Fibroblast of skin of right biceps (primary cell): ENCODE data around the gene EZH1.
"Not testable (repeated sequence)": the region's sequence is repeated elsewhere in the genome, so short reads cannot be mapped to it uniquely, and the experiment has no call there.

Source experiments
- DNase-seq: peaks from one replicate; pipeline ENCODE4 v3.0.0-alpha.2; 2013

The EZH1 gene

GRCh38 chr17:42769964-42770363 is 25.1 kb upstream of the EZH1 start:
- not testable (repeated sequence) for DNase-seq

DNA sequence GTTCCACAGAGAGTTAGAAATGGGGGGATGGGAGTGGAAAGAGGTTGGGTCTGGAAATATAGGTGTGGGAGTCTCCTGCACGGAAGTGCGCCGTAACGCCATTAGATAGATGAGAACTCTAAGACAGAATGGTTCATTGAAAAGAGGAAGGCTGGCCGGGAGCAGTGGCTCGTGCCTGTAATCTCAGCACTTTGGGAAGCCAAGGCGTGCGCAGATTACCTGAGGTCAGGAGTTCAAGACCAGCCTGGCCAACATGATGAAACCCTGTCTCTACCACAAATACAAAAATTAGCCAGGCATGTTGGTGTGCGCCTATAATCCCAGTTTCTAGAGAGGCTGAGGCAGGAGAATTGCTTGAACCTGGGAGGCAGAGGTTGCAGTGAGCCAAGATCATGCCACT is 23.2 kb upstream of the EZH1 start:
- DNase-seq: not testable (repeated sequence)

DNA sequence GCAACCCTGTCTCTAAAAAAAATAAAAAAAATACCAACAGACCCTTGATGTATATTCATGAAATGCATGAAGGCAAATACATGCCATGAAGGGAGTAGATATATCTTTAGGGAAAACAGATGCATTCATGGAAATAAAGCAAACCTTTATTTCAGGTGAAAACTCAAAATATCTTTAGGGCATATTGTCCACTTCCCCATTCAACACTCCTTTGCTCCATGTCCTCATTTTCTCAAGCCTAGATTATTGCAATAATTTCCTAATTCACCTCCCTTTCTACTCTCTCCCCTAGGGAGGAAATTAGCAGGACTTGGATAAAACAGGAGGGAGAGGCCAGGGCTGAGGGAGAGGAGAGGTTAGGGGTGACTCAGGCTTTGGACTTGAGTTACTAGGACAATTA is 22.7 kb upstream of the EZH1 start:
- DNase-seq: no peak

DNA sequence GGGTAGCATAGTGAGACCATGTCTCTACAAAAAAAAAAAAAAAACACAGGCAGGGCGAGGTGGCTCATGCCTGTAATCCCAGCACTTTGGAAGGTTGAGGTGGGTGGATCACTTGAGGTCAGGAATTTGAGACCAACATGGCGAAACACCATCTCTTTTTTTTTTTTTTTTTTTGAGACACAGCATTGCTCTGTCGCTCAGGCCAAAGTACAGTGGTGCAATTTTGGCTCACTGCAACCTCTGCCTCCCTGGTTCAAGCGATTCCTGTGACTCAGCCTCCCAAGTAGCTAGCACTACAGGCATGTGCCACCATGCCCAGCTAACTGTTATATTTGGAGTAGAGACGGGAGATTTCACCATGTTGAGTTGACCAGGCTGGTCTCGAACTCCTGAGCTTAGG is 21.3 kb upstream of the EZH1 start:
- no peak for DNase-seq

DNA sequence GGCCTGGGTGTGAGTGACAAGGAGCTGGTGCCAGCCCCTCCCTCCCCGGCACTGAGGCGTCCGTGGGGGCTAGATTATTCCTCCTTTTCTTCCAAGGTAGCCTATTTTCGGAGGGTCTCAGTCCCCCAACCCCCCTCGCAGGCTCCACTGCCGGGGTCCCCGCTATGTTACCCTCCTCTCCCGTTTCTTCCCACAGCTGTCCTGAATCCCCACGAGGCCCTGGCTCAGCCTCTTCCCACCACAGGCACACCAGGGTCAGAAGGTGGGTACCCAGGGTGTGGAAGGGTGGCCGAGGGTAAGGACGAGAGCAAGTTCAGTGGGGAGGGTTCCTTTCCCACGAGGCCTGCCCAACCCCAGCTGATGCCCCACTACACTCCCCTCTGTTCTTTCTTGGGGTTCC is 16.8 kb upstream of the EZH1 start:
- no peak for DNase-seq

- peak; percentile 19 for DNase-seq
These were observed 16.1 kb upstream of the EZH1 start, which contains the start of gene RAMP2 for GRCh38 chr17:42760652-42761581. TSS of gene RAMP2 (plus strand) at chr17:42761227. CDS start at chr17:42761262, 35 bp downstream.

DNA sequence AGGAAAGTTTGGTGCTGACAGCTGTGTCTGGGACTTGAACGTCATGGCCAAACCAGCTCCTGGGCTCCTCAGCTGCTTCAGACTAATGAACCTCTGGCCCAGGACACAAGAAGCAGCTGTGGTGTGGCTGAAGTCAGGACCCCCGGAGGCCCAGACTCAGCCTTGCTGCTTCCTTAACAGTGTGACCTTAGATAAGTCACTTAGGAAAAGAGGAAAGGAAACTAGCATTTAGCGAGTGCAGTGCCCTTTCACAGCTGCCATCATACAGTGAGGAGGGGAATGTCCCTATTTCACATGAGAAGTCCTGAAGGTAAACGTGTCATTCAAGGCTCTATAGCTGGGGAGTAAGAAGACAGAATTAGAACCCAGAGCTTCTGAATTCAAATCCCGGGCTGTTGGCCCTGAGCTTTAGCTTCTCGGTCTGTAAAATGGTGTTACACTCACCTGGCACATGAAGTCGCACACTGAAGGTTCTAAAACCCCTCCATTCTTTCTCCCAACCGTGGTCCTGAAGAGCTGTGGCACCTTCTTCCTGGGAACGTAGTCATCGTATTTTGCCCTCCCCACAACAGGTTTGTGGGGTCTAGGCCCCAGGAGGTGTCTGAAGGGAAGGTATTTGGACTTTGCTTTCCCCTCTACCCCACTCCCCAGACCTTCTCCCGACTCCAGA is 15.3 kb upstream of the EZH1 start:
- no peak for DNase-seq

DNA sequence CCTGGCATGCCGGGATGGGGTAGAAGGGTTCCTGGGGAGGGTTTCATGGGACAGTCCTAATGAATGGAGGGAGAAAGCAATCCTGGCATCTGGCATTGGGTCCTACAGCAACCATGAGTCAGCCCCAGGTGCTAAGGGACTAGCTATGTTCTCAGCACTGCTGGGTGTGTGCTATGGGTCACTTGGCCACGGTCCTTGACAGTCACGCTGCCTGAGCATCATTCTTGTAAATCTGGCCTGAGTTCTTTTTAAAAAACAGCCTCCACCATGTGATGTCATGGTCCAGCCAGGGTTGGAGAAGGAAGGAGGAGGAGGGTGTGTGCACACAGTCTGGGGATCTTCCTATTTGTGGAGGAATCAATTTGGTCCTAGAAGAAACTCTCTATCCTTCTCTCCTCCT is 9.9 kb upstream of the EZH1 start:
- DNase-seq: no peak

DNA sequence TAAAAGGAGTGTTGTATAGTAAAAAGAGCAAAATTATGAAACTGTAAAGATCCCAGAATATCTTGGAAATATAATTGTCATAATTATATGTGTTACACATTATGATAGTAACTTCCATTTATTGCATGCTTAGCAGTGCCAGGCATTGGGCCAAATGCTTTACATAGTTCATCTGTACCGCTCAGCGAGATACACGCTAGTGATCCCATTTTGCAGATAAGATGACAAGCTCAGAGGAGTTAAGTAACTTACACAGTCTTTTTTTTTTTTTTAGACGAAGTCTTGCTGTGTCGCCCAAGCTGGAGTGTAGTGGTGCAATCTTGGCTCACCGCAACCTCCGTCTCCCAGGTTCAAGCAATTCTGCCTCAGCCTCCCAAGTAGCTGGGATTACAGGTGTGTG is 6.8 kb upstream of the EZH1 start:
- peak; percentile 11 for DNase-seq

DNA sequence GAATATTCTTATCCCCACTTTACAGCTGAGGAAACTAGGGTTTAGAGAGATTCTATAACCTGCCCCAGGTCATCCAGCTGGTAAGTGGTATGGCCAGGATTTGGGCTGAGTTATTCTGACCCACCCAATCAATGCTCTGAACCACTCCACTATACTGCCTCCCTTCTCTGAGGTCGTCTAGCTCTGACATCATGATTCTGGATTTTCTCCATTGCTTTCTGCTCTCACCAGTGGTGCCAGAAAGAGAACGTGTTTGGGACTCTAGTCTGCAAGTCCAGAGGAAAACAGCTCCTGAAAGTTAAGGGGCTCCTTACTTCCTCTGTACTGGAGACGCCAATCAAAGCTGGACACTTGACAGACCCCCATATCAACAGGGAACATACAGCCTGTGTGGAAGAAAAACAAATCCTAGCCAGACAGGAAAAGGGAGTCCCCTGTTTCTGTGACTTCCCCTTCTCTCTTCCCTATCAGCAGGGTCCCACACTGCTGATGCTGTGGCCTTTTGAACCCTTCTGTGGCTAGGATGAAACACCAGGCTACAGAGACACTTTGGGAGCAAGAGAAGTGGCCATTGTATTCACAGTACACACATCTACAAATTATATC is 6.0 kb upstream of the EZH1 start:
- DNase-seq: no peak

- DNase-seq: no peak
These were observed 4.3 kb upstream of the EZH1 start for GRCh38 chr17:42748908-42749798.

DNA sequence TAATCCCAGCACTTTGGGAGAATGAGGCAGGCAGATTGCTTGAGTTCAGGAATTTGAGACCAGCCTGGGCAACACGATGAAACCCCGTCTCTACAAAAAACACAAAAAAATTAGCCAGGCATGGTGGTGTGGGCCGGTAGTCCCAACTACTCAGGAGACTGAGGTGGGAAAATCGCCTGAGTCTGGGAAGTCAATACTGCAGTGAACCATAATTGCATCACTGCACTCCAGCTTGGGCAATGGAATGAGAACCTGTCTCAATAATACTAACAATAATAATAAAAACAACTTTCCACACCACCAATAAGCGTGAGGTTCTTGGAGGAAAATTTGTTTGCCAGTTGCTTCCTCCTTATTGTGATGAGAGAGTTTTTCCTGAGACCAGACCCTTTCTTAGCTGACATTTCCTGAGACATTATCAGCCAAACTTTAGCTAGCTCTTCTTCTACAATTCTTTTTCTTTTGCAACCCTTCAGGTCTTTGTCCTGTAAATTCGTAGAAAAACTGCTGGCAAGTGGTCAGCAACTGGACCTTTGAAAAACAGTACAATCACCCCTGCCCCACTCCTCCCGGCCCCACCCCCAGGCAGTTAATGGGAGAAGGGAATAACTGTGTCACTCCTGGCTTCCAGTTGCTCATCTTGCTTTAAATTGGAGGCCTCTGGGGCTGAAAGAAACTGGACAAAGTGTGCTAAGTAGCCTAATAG is 3.5 kb upstream of the EZH1 start:
- DNase-seq: no peak

DNA sequence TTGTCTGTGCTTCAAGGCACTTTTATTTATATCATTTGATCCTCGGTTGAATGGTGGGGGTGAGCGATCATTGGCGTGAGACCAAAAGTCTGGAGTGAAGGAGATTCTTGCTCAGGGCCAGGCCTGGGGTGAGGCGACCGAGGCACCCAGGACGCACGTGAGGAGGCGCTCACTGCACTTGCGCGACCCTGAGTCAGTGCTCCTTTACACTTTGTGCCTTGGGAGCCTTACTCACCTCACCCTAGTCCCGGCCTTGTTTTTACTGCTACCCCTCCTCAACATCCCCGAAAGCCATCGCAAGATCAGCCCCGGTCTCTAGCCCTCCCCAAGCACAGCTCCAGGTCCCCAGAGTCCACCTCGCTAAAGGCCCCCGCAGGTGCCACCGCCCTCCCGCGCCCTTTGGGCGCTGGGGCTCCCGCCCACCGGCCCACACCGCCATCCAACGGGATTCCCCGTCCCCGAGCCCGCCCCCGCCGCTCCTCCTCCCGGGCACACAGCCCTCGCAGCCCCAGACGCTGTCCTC is 496 bp downstream of the EZH1 start:
- DNase-seq: peak; percentile 55

- peak; percentile 18 for DNase-seq
These were observed 1.1 kb downstream of the EZH1 start for GRCh38 chr17:42743595-42744282.

DNA sequence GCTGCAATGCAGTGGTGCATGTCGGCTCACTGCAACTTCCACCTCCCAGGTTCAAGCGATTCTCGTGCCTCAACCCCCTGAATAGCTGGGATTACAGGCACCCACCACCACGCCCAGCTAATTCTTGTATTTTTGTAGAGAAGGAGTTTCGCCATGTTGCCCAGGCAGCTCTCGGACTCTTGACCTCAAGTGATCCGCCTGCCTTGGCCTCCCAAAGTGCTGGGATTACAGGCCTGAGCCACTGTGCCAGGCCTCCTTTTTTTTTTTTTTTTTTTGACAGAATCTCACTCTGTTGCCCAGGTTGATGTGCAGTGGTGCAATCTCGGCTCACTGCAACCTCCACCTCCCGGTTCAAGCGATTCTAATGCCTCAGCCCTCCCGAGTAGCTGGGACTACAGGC is 1.9 kb downstream of the EZH1 start:
- not testable (repeated sequence) for DNase-seq

DNA sequence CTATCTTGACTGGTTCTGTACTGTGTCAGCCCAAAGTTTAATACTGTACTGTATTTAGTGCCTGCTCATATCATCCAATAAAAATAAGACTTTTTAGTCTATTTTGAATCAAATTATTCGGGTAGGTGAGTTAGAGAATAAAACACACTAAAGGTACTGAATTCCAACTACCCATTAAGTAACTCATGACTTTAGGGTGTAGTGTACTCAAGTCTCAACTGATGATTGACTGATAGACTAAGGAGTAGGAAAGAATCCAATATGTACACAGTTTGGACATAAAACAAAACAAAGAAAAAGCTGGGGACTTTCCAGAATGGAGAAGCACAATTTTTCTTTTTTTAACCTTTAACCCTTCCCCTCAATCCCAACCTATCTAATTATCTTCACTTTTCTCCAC is 4.1 kb downstream of the EZH1 start:
- DNase-seq: no peak

GRCh38 chr17:42725143-42725542 is 19.7 kb downstream of the EZH1 start:
- no peak for DNase-seq

DNA sequence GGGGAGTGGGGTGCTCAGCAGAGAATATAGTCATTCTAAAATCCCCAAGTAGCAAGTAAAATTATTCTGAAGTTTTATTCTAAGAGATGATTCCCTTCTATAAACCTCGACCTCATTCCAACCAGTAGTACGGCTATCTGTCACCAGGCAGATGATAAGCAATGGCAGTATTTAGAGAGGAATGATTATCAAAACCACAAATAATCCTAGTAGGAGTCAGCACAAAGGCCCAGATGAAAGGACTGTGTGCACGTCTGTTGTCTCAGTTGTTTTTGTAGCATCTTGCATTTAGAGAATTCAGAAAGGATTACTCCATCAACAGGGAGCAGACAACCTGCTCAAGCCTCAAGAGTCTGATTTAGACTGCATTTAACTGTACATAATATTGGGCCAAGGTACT is 21.2 kb downstream of the EZH1 start:
- DNase-seq: no peak

GRCh38 chr17:42720996-42721583 is 23.8 kb downstream of the EZH1 start:
- peak; percentile 67 for DNase-seq

DNA sequence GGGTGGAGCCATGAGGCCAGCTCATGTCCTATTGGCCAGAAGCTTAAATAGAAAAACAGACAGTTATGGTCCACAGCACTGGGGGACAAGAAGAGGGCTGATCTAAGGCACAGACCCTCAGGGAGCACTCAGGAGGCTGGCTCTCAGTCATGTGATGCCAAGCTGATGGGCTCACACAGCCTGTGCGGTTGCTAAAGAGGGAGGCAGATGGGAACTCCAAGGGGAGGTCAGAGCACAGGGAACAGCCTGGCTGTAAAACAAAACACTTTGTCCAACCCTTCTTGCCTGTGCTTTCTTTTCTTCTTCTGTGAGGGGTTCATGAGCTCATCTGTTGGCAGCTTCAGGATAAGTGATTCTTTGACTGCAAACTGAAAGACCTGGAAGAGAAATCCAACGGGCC is 35.3 kb downstream of the EZH1 start:
- no peak for DNase-seq

GRCh38 chr17:42708588-42708987 is 36.3 kb downstream of the EZH1 start:
- no peak for DNase-seq
